HG02970 (cell line): Measurements from ENCODE around the gene PJA2.
"Not testable (repeated sequence)": the region's sequence is repeated elsewhere in the genome, so short reads cannot be mapped to it uniquely, and the experiment has no call there.

Experiments
- ATAC-seq: cut with Tn5 transposase; IDR thresholded peaks from one replicate; pipeline ENCODE4 v1.9.1; 2021; ENCODE audit warnings: mild to moderate bottlenecking, moderate library complexity, moderate number of reproducible peaks; ENCODE audit not compliant: unreplicated experiment, low FRiP score

The PJA2 gene, protein sequence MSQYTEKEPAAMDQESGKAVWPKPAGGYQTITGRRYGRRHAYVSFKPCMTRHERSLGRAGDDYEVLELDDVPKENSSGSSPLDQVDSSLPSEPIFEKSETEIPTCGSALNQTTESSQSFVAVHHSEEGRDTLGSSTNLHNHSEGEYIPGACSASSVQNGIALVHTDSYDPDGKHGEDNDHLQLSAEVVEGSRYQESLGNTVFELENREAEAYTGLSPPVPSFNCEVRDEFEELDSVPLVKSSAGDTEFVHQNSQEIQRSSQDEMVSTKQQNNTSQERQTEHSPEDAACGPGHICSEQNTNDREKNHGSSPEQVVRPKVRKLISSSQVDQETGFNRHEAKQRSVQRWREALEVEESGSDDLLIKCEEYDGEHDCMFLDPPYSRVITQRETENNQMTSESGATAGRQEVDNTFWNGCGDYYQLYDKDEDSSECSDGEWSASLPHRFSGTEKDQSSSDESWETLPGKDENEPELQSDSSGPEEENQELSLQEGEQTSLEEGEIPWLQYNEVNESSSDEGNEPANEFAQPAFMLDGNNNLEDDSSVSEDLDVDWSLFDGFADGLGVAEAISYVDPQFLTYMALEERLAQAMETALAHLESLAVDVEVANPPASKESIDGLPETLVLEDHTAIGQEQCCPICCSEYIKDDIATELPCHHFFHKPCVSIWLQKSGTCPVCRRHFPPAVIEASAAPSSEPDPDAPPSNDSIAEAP

DNA sequence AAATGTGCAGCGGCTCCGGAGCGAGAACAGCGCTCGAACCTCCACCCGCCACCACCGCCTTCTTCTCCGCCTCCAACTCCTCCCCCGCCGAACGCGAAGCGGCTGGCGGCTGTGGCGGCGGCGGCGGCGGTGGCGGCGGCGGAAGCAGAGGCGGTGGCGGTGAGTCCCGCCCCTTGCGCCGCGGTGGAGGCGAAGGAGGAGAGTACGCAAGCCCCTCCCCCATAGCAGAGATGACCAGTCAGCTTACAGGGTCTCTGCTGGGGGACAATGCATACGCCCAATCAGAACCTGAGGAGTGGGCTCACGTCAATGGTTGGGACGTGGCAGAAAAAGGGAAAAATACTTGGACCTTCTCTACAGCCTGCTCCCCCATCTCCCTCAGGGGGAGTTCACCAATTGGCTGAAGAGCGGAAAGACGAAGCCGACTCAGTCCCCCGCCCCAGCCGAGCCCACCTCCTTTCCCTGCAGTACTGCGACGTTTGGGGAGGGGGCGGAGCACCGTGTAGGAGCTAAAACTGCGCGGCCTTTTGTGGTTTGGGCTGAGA is at the start of gene PJA2:
PJA2 (minus strand) TSS at position 131 of the 545 bp plus-strand sequence. CDS start 26,541 bp downstream, outside the sequence.
- ATAC-seq: peak; percentile 89

DNA sequence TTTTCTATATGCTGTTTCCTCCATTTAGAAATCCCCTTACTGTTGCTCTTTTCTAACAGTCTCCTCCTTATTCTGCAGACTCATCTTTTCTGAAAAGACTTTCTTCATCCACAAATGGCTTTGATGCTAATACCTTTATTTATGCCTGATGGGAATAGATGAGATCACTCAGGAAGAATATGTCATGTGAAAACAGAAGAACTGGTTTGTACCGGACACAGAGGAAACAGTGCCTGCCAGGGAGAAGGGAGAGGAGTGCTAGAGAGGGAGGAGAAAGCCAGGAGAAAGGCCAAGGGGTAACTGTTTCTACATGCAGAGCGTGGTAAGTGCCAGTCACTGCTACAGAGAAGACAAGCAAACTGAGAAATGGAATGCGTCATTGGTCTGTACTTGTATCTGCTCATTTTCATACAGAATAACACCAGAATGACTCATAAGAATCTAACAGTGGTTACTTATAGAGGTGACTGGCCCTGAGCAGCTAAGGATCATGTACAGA is 45.9 kb upstream of the PJA2 start:
- peak; percentile 98 for ATAC-seq

DNA sequence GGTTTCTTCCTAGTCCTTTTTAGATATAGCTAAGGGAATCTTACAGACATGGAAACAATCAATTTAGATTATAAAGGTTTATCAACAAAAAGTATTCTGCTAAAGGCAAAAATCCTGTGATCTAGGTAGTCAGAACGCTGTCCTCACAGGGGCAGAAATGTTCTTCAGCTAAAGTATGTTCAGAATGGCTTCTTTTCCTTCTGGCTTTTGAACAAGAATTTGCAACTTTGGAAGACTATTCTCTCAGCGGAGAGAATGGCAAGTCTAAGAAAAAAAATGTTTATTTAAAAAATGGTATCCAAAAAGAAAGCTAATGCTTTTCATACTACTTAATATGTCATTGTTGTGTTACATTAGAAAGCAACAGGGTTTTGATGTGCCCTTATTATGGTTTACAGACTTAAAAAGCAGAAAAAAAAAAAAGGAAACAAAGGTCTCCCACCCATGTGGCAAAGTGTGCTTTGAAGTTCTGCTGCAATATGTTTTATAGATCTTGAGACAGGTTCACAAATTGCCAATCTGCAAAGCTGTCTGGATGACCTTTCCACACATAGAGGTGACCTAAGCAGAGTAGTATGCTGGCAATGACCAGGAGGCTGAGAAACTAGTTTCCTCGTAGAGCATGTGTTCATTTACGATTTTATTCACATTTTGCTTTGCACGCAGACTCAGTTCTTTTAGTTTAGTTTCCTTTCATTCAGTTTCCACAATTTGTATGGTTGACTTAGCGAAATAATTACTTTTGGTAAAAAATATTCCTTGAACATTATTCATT is 45.1 kb upstream of the PJA2 start:
- ATAC-seq: no peak

DNA sequence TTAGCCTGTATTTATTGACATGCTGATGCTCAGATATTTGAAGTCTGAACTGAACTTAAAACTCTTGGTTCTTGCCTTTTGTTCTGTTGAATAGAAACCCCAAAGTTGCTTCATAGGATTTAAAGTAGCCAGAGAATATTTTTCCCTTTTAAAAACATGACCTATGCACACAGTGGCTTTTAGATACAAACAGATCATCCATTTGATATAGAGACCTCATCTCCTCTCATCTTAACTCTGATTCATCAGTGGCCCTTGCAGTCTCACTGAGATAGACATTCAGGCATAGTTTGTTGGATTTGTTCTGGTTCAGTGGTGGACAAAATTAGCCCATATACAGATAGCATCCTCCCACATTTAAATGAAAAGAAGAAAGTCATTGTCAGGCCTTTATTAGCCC is 43.5 kb upstream of the PJA2 start:
- no peak for ATAC-seq

DNA sequence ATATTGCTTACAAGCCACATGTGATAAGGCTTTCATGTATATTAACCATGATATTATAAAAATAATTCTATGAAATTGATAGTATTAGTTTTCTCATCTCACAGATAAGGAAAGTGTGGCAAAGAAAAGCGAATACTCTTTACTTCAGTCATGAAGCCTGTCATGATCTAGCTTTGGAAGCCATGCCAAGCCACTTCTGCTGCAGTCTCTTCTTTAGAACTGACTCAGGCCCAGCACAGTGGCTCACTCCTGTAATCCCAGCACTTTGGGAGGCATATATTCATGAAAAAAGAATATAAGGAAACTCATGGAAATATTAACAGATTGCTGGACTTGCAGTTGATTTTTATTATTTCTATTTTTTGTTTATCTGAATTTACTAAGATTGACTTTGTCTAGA is 42.9 kb upstream of the PJA2 start:
- no peak for ATAC-seq

DNA sequence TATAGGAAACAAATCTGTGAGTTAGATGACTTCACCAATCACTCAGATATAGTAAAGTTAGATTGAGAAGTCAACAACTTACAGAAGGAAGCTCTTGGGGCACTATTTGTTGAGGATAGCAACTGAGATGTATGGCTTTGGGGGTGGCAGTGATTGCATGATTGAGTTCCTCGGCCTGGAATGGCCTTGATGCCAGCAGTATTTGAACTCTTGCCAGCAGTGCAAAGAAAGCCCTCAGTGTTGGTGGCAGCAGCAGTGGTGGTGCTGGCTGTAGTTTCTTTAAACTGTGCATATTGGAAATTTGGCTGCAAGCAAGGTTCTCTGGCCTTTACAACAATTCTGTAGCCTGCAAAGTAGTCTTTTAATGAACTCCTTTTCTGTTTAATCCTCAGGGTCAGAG is 41.4 kb upstream of the PJA2 start:
- ATAC-seq: no peak

DNA sequence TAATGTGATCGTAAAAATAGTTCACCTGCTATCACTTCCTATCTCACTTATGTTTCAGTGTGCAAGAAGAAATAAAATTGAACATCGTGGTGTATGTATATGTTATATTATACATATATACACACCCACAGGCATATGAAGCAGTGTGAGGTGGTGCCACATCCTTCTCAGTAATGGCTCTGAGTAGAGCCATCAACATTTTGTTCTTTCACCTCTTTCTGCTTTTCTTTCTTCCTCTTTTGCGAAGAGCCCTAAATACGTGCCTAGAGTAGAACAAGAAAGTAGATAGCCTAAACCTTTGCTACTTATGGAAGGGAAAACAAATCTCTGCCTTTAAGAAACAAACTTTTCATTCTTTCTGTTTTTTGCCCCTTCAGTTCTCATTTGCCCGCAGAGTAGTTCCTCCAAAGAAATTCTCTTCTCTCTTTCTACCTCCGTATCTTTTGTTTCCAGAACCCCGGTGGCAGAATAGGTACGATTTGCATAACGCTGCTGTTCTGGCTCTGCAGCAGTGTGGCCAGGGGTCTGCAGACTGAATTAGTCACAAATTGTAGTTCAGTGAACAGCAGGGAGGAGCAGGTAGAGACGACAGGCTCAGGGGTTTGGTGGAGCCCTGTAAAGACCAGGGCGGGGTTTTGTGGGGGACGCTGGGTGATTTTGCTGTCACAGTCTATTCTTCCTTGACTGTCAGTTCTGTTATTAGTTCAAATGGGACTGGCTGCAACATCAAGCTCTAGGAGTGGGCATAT is 40.5 kb upstream of the PJA2 start:
- ATAC-seq: no peak

DNA sequence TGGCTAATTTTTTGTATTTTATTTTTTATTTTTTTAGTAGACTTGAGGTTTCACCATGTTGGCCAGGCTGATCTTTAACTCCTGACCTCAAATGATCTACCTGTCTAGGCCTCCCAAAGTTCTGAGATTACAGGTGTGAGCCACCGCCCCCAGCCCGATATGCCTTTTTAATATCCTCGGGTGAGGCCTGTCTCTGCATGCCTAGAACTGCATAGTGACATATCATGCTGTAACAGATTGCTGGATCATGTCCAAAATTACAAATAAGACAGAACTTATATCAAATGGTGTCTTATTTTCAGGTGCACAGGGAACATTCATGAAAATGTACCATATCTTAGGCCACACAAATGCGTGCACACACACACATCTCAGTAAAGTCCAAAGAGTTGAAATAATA is 39.1 kb upstream of the PJA2 start:
- no peak for ATAC-seq

DNA sequence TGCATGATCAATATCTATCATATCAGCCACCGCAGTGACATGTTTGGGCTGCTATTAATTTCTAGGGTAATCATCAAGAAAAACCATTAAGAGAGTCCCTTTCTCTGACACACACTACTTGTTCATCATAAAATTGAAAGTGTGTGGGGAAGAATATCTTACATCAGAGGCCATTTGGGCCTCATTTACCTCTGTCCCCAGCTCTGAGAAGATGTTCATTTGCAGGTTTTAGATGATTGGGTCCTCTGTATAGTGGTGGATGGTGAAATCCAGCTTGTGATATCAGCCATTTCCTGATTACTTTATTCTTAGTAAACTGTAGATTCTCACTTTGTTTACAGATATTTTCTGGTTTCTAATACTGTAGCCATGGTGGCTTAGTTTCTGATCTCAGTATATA is 29.8 kb upstream of the PJA2 start:
- no peak for ATAC-seq

DNA sequence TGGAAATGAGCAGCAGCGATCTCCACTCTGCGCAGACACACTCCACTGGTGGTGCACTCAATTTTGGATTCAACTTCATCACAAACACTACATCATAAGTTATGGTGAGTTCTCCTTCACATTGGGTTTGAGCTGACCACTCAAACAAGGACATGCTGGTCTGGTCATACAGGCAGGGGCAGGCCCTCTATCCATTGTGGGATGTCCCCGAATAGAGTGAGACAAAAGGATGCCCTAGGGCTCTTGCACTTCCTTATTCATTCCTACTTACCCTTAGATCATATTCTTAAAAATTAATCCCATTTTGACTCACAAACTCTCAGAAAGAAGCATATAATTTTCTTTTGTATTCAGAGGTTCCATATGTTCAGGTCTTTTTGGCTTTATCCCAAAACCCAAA is 16.3 kb upstream of the PJA2 start:
- no peak for ATAC-seq

DNA sequence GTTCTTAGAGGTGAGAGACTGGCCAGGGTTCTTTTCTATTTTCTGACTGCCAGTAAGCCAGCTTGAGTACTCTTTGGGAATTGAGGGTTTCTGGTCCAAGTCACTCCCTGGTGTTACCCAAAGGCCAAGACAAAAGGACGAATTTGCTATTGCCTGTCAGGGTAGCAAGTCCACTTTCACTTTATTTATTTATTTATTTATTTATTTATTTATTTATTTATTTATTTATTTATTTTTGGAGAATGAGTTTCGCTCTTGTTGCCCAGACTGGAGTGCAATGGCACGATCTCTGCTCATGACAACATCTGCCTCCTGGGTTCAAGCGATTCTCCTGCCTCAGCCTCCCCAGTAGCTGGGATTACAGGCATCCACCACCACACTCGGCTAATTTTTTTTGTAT is 15.7 kb upstream of the PJA2 start:
- not testable (repeated sequence) for ATAC-seq

DNA sequence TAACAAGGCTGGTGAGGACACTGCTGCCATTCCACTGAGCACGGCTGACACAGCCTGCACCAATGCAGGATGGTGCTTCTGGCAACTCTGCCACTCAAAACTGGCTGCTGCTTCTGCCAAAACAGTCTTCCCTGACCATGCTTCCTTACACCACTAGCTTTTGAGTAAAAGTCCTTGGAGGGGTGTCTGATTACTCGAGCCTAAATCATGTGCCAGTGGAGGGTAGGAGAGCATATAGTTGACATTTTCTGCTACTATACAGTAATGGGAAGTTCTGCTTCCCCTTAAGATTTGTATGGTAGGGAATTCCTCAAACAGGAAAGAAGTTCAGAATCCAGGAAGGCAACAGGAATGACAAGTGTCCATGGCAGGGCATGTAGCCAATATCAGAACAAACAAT is 12.2 kb upstream of the PJA2 start:
- no peak for ATAC-seq

DNA sequence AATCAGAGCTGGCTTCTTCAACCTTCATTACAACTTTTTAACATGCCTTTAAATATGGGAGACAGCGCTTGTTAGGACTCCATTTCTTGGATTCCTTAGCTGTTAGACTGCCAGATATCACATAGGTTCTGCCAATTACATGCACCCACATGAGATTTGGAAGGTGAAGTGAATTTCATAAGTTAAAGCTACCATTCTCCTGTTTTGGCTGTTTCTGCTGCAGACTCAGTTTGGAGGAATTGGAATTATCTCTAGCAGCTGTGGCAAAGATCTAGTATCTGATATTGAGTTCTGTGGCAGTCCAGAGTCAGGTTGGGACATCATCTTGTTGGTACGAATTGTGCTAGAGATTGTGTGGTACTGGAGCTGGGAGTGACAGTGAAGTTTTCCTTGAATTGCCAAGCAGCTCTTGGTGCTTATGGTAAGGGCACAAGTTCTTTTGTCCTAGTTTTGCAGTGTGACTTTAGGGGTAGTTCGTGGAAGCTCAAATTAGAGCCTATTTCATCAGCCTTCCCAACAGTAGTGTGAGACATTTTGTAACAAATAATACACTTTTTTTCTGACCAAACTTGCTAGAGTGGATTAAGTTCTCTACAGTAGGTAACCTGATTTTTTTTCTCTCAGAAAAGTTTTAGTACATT is 9.1 kb upstream of the PJA2 start:
- no peak for ATAC-seq

DNA sequence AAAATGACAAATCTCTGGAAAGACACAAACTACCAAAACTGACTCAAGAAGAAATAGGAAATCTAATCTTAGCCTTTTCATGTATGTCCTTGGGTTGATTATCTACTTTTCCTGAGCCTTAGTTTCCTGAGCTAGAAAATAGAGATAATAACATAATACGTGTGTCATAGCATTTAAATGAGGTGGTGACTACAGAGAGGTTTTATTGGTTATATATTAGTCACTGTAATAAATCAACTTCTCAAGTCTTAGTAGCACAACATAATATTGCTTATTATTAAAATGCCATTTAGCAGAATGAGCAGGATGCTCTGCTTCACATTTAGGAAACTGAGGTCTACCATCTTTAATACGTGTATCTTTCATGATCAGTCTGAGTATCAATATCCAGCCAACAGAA is 7.1 kb upstream of the PJA2 start:
- no peak for ATAC-seq

DNA sequence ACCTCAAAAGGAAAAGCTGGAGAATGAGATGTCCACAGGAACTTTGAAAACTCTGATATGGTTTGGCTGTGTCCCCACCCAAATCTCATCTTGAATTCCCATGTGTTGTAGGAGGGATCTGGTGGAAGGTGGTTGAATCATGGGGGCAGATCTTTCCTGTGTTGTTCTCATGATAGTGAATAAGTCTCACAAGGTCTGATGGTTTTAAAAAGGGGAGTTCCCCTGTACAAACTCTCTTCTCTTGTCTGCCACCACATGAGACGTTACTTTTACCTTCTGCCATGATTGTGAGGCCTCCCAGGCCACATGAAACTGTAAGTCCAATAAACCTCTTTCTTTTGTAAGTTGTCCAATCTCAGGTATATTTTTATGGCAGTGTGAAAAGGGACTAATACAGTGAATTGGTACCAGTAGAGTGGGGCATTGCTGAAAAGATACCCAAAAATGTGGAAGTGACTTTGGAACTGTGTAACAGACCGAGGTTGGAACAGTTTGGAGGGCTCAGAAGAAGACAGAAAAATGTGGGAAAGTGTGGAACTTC is 4.2 kb upstream of the PJA2 start:
- ATAC-seq: not testable (repeated sequence)

DNA sequence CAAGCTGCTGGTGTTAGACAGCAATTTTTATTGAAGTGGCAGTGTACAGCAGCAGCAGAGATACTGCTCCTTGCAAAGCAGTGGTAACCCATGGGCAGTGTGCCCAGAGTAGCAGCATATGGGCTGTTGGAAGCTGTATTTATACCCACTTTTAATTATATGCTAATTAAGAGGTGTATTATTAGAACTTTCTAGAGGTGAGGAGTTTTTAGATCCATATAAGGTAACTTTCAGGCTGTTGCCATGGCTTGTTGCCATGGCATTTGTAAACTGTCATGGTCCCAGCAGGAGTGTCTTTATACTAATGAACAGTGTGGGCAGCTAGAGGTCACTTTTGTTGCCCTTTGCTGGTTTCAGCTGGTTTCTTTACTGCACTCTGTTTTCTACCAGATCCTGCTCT is 3.7 kb upstream of the PJA2 start:
- ATAC-seq: no peak

DNA sequence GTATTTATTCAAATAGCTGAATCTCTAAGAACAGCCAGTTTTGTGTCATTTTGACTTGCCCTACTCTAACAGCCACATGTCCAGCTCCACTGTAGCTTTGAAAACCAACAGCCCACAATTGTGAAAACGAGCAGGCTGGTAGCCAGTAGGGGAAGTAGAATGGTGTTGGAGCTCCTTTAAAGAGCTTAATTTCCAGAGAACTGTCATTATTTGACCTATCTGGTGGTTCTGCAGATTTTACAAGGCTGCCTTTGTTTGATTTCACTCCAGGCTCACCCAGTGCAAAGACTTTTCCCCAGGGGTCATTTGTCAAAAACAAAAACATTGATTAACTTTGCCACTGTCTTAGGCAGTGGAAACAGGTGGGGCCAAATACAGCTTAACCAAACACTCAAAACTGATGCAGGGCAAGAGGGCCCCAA is 3.2 kb upstream of the PJA2 start:
- no peak for ATAC-seq

DNA sequence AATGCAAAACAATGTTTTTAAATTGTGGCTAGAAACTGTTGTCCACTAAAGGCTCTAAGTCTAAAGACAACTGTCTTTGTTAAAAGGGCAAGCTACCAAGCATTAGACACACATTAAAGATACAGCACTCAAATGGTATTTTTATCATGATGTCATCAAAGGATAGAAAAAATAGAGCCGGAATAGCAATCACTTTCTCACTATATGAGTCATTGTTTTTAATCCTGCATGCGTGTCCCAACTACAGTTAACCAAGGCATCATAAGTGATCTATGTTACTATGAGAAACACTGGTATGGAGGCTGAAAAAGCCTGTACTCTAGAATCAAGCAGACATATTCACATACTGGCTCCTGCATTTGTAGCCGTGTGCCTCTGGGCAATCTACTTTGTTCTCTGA is 1.9 kb upstream of the PJA2 start:
- no peak for ATAC-seq

DNA sequence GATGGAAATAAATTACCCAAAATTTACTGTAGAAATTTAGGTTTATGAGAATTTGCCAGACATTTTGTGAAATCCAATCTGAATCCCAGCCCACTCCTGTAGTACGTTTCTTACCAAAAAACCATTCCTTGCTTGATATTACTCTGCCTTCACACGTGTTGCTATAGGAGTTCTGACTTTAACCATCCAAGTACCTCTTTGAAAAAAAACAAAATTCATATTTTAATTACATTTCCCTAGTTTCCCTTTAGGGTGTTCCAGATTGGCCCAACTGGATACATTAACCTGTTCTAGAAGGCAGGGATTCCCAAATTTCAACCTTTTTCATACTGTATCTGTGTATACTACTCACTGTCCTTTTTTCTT is 1.4 kb upstream of the PJA2 start:
- no peak for ATAC-seq
